Vagina (tissue), 2 donors: ENCODE data around the gene GBX1.

Source experiments
- CTCF ChIP-seq, 3 experiments: fragments of 450-650 bp in 2 of 3; fragments of 200-600 bp in 1 of 3; sonication (generic) in 1 of 3; IDR thresholded peaks; one replicate each; pipeline ENCODE4 v1.5.1; 2017 to 2019; ENCODE audit warnings: antibody characterized with exemption in 3 of 3, mild to moderate bottlenecking in 2 of 3, moderate library complexity in 2 of 3
- POLR2A ChIP-seq, 2 donors: fragments of 450-650 bp; IDR thresholded peaks; one replicate each; pipeline ENCODE4 v1.6.1; 2017; ENCODE audit warnings: antibody characterized with exemption in 2 of 2, mild to moderate bottlenecking in 2 of 2, moderate library complexity in 2 of 2

- TF ChIP-seq CTCF (IDR thresholded peaks at IDR 0.05) (no peak), POLR2A (IDR thresholded peaks at IDR 0.05) (no peak)
Measured at GRCh38 chr7:151206914-151207313, 39.4 kb upstream of the GBX1 start.
